Heart right ventricle (tissue), 16 donors: Measurements from ENCODE around the gene TTLL8. TPM values are rescaled to one million over a fixed set of nuclear protein-coding genes. Genes with fewer than 3 reads are reported as not detected.
"Not testable (repeated sequence)": the region's sequence is repeated elsewhere in the genome, so short reads cannot be mapped to it uniquely, and the experiment has no call there.

Experiments
- ATAC-seq, 8 donors: fragments of 200-7000 bp; cut with Tn5 transposase; one replicate each; pipeline ENCODE4 v1.9.1; 2020; ENCODE audit warnings: mild to moderate bottlenecking in 8 of 8, moderate library complexity in 8 of 8, moderate number of reproducible peaks in 1 of 8
- DNase-seq, 2 donors: peaks; one replicate each; pipeline ENCODE4 v3.0.0-alpha.2; 2020
- H3K27ac ChIP-seq, 10 donors: fragments of 200-600 bp; sonication (generic) in 2 of 10; one replicate each; pipeline versions ENCODE4 v1.5.0 to v1.8.0; 2020 to 2022; ENCODE audit warnings: mild to moderate bottlenecking in 3 of 10
- H3K27me3 ChIP-seq, 7 donors: fragments of 200-600 bp; one replicate each; pipeline ENCODE4 v1.8.0; 2021 to 2022; ENCODE audit warnings: mild to moderate bottlenecking in 2 of 7
- H3K36me3 ChIP-seq, 9 donors: fragments of 200-600 bp; sonication (generic) in 1 of 9; one replicate each; pipeline versions ENCODE4 v1.5.0 to v1.8.0; 2020 to 2022; ENCODE audit warnings: mild to moderate bottlenecking in 2 of 9
- H3K4me1 ChIP-seq, 9 donors: fragments of 200-600 bp; sonication (generic) in 1 of 9; one replicate each; pipeline versions ENCODE4 v1.5.0 to v1.8.0; 2020 to 2022; ENCODE audit warnings: mild to moderate bottlenecking in 4 of 9
- H3K4me3 ChIP-seq, 10 donors: fragments of 200-600 bp; sonication (generic) in 2 of 10; one replicate each; pipeline versions ENCODE4 v1.5.0 to v1.8.0; 2020 to 2022; ENCODE audit warnings: mild to moderate bottlenecking in 7 of 10, moderate library complexity in 2 of 10
- H3K9me3 ChIP-seq, 11 donors: fragments of 200-600 bp in 10 of 11; sonication (generic) in 2 of 11; one replicate each; pipeline versions ENCODE4 v1.5.0 to v1.8.0; 2013 to 2022; ENCODE audit warnings: mild to moderate bottlenecking in 2 of 11, control low read depth in 1 of 11, moderate library complexity in 1 of 11
- CTCF ChIP-seq, 9 donors: fragments of 200-600 bp; sonication (generic) in 2 of 9; IDR thresholded peaks; one replicate each; pipeline versions ENCODE4 v1.5.0 to v1.8.0; 2021 to 2022; ENCODE audit warnings: antibody characterized with exemption in 9 of 9, mild to moderate bottlenecking in 5 of 9, moderate library complexity in 1 of 9
- WGBS, 2 donors: extraction: QIAGEN DNeasy Blood & Tissue Kit; methylation state at CpG; one replicate each; pipeline ENCODE4 v1.1.7; 2013; ENCODE audit warnings: inconsistent platforms in 1 of 2; 5-methylcytosine and 5-hydroxymethylcytosine counted together
- intact Hi-C, 10 donors: fragments of 100-400 bp; cut with DNase I; formaldehyde crosslinking; loops; one replicate each; pipeline versions ENCODE4 v1.11.1 to v1.14.2; 2022
- polyA plus RNA-seq, 2 donors: library from polyadenylated mRNA; stranded (reverse); fragments of 200-250 nt; gene quantifications; one replicate each; pipeline ENCODE4 v1.2.3, GENCODE V29; 2013
- total RNA-seq, 10 donors: library from RNA; stranded (reverse); fragmentation: NEBNext Ultra II Directional in 3 of 10; extraction: Animal tissue kit (Norgen Biotek cat#: 25700) in 3 of 10; gene quantifications; one replicate each; pipeline versions ENCODE4 v1.2.1 to v1.2.4, GENCODE V29; 2021 to 2023
- donor health status: Arrhythmogenic right ventricular cardiomyopathy.
- donor health status: ischemic (EF 13 %, LVEDD 7.1; RV severe dilation, severe dysfunction).
- donor health status: healthy with polysubstance abuse.
- donor health status: DM: no; HTN: yes; CAD: no.
- donor health status: DM: no; HTN: no; CAD: no.
- donor health status: ischemic (EF 25% LVEDD 6.9; RV normal size, moderate dysfunction).
- donor health status: ischemic (EF 25% LVEDD 5.7; RV mildly dilated, moderate dysfunction).
- donor health status: healthy.
- donor health status: DM: yes; HTN: yes; CAD: no.
- donor health status: Ischemic cardiomyopathy.
- donor health status: ischemic (EF 35%, LVEDD 5.7; RV mildly dilated, moderate dysfunction).
- donor health status: nonischemic (EF 11% LVEDD 7.7; RV severe dilation, severe dysfunction).
- donor health status: DM: yes; HTN: yes; CAD: no.
- donor health status: PGD.
- donor health status: ischemic (EF 29% LVEDD 5.4; RV normal size, mild dysfunction).
- donor health status: nonischemic (EF 23%, LVEDD 6.1; RV moderate dilation, normal function).

TTLL8 gene
- total and polyA plus RNA-seq, 12 donors: not detected

DNA sequence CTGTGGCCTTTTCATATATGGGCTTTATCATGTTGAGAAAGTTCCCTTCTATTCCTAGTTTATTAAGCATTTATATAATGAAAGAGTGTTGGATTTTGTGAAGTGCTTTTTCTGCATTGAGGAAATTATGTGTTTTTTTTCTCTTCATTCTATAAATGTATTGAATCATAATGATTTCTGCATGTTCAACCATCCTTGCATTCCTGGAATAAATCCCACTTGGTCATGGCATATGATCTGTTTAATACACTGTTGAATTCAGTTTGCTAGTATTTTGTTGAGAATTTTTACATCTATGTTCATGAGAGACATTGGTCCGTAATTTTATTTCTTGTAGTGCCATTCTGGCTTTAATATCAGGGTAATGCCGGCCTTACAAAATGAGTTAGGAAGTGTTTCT, 71.8 kb downstream of the TTLL8 start:
- TF ChIP-seq CTCF (IDR thresholded peaks at IDR 0.05): no peak
- WGBS, 2 donors: 98 to 99% methylated on average over 2 of the region's 2 CpGs
- H3K36me3 ChIP-seq: no peaks in the 10 kb centered on the region
- peaks cover 0 to 35% (median 15%) of the 10 kb centered on the region in 11 donors for H3K9me3 ChIP-seq
- peaks cover 0 to 13% (median 8%) of the 10 kb centered on the region in 9 donors for H3K4me1 ChIP-seq
- peaks cover 8 to 39% (median 24%) of the 10 kb centered on the region in 7 donors for H3K27me3 ChIP-seq
- no peak overlapping the region for H3K27ac ChIP-seq
- intact Hi-C loops: no loop called here
- ATAC-seq (no peak), DNase-seq (no peak)
- no peak overlapping the region for H3K4me3 ChIP-seq

DNA sequence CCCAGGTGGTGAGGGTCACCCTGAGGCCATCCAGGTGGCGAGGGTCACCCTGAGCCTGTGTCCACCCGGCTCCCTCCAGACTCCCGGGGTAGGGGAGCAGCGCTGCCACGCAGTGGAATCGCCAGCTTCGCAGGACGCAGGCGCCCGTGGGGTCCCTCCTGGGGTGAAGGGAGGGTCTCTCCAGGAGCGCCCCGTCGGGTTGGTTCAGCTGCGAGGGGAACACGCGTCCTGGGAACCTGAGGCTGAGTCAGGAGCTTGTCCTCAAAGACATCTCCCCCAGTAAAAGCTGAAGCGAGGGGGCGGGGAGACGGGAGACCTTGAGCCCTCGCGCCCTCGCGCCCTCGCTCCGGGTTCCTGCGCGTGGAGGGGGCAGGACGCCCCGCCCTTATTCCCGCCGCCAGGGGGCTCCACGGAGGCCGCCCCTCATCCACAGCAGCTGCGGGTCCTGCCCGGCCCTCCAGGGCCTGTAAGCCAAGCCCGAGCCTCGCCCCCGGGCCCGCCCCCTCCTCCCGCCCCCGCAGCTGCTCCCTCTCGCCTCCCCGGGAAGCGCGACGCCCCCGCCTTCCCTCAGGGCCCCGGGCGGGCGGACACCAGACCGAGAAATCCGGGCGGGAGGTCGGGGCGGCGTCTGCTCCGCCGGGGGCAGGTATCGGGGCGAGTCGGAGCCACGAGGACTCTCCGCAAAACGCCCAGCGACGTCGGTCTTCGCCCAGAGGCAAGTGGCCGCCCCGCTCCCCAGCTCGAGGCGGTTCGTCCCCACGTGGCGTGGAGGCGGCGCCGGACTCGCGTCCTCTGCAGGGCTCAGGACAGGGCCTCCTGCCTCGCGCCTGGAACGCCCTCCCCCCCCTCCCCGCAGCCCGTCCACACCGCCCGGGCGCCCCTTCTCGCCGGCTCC, 74.7 kb downstream of the TTLL8 start:
- DNase-seq (no peak), ATAC-seq (peak in 7 of 8 donors; percentile 11 to 78 (median 52))
- intact Hi-C loops: no loop called here
- H3K36me3 ChIP-seq: no peaks in the 10 kb centered on the region
- peak; percentile 28 to 66 (median 51) for TF ChIP-seq CTCF (IDR thresholded peaks at IDR 0.05)
- H3K9me3 ChIP-seq: peaks cover 0 to 34% (median 8%) of the 10 kb centered on the region in 11 donors
- peak overlapping the region in 7 of 10 donors; percentile 17 to 42 (median 33) for H3K4me3 ChIP-seq
- 11 to 12% methylated on average over 76 to 90 of the region's 90 CpGs for WGBS, 2 donors
- peaks cover 8 to 39% (median 26%) of the 10 kb centered on the region in 7 donors for H3K27me3 ChIP-seq
- peaks cover 0 to 13% (median 8%) of the 10 kb centered on the region in 9 donors for H3K4me1 ChIP-seq
- H3K27ac ChIP-seq: peak overlapping the region in 1 of 10 donors; percentile 29

GRCh38 chr22:49981799-49982198, 76.3 kb downstream of the TTLL8 start:
- Histone ChIP-seq H3K4me1 (peaks cover 0 to 13% (median 8%) of the 10 kb centered on the region in 9 donors), H3K27me3 (peaks cover 8 to 39% (median 26%) of the 10 kb centered on the region in 7 donors), H3K9me3 (peaks cover 0 to 35% (median 8%) of the 10 kb centered on the region in 11 donors)
- H3K36me3 ChIP-seq, H3K27ac ChIP-seq, intact Hi-C loops, ATAC-seq, H3K4me3 ChIP-seq, DNase-seq: not testable (repeated sequence)
- 94 to 97% methylated on average over 7 of the region's 7 CpGs for WGBS, 2 donors

DNA sequence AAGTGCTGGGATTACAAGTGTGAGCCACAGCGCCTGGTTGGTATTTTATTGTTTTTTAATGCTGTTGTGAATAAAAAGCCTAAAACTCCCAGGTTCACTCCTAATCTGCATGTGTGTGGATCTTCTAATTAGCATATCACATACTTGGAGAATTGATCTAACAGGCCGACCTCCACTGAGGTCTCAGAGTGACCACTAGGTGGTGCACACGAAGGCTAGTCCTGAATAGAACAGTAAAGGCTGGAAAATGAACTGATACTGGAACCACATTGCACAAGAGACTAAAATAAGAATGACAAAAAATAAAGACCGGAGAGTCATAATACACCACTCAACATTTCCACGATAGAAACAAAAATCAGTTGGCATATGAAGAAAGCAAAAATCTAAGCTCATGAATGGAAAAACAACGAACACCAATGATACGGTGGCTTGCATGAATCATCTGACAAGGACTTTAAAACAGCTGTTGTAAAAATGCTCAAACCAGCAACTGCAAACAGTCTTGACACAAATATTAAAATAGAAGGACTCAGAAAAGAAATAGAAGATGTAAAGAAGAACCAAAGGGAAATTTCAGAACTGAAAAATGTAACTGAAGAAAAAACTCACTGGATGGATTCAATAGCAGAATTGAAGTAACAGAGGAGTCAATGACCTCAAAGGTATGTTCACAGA, 78.4 kb downstream of the TTLL8 start:
- WGBS, 2 donors: 59 to 62% methylated on average over 7 of the region's 7 CpGs
- DNase-seq: no peak
- ATAC-seq: peak in 1 of 8 donors; percentile 64

More for the DNA sequence above, 78.4 kb downstream of the TTLL8 start:
- Histone ChIP-seq H3K27me3 (peaks cover 8 to 28% (median 26%) of the 10 kb centered on the region in 7 donors), H3K36me3 (no peaks in the 10 kb centered on the region), H3K27ac (no peak overlapping the region), H3K9me3 (peaks cover 0 to 18% (median 0%) of the 10 kb centered on the region in 11 donors), H3K4me1 (peaks cover 0 to 18% (median 8%) of the 10 kb centered on the region in 9 donors), H3K4me3 (no peak overlapping the region)
- intact Hi-C loops: no loop called here
- peak; percentile 21 to 68 (median 55) for TF ChIP-seq CTCF (IDR thresholded peaks at IDR 0.05)
